ENCODE data around the gene STARD13.

Gene STARD13

DNA sequence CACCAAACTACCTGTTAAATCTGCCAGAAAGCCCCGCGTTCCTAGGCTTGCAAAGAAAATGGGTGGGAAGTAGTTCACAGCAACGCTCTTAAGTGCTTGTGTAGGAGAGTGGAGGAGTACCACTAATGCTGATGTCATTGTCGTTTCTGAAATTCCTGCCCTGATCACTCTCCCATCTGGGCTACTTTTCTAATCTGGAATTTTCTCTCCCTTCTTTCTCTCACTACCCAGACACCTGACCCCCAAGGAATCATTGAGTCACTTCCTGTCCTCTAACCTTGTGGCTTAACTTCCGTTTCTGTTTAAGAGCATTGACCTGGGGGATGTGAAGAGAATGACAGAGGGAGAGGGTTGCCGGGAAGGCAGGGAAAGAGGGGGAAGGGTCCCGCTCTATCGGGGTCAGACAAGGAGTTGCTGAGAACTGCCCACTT is 98.7 kb downstream of the STARD13 start:
- TF ChIP-seq, protein P1, sequence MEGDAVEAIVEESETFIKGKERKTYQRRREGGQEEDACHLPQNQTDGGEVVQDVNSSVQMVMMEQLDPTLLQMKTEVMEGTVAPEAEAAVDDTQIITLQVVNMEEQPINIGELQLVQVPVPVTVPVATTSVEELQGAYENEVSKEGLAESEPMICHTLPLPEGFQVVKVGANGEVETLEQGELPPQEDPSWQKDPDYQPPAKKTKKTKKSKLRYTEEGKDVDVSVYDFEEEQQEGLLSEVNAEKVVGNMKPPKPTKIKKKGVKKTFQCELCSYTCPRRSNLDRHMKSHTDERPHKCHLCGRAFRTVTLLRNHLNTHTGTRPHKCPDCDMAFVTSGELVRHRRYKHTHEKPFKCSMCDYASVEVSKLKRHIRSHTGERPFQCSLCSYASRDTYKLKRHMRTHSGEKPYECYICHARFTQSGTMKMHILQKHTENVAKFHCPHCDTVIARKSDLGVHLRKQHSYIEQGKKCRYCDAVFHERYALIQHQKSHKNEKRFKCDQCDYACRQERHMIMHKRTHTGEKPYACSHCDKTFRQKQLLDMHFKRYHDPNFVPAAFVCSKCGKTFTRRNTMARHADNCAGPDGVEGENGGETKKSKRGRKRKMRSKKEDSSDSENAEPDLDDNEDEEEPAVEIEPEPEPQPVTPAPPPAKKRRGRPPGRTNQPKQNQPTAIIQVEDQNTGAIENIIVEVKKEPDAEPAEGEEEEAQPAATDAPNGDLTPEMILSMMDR (IDR thresholded peaks at IDR 0.05; ENCODE audit: low read depth, low read length): no peak
- DNase-seq (ENCODE audit: extremely low read depth, low read depth): no peak

DNA sequence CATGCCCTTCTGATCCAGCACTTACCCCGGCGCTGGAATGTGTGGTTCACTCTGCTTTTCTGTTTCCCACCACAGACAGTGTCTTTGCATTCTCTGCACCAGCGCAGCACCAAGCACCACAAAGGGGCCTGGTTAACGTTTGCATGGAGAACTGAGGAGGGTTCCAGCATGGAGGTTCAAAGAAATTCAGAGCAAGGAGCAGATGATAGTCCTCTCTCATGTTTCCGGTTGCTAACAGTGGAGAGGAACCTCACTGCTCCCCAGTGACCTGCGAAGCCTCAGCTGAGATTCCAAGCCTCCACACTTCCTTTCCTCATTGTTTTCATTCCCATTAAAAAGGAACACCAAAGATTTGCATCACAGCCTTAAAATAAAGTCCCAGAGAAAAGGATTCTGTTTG is 99.7 kb downstream of the STARD13 start:
- TF ChIP-seq, protein P1 (IDR thresholded peaks at IDR 0.05; ENCODE audit: low read depth, low read length): no peak
- no peak for DNase-seq (ENCODE audit: extremely low read depth, low read depth)

GRCh38 chr13:33184530-33184929 is 101.0 kb downstream of the STARD13 start:
- no peak for DNase-seq (ENCODE audit: extremely low read depth, low read depth)

GRCh38 chr13:33184112-33184490 is 101.5 kb downstream of the STARD13 start:
- no peak for DNase-seq (ENCODE audit: extremely low read depth, low read depth)

More at GRCh38 chr13:33184530-33184929, 101.0 kb downstream of the STARD13 start:
- TF ChIP-seq, protein P1 (IDR thresholded peaks at IDR 0.05; ENCODE audit: low read depth, low read length): no peak

DNA sequence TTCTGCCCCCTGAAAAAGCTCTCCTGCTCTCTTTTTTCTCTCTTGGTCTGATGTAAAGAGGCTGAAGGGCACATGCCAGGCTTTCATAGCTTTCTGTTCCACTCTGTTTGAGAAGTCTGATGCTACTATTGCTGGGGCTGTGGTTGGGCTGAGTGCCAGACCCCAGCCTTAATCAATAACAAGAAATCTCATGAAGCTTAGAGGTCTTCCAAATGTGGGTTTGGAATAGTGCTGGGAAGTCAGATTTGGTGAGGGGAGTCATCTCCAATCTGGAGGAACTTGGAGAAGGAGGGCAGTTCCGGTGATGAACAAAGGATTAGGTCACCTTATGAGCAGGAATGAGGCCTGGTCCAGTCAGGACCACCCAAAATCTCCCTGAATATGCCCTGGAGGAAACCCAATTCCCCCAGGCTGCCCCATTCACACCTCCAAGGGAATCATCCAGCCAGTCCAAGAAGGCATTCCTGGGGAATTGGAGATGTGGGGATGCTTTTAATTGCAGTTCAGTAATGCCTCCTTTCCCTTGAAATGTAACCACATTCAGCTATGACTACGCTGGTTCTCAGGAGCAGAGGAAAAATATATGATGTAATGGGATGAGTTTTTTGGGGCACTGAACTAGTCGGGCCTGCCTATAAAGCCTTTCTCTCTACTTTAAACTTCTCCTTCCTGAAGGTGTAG is 102.0 kb downstream of the STARD13 start:
- TF ChIP-seq, protein P1 (IDR thresholded peaks at IDR 0.05; ENCODE audit: low read depth, low read length): no peak
- no peak for DNase-seq (ENCODE audit: extremely low read depth, low read depth)

More at GRCh38 chr13:33184112-33184490, 101.5 kb downstream of the STARD13 start:
- TF ChIP-seq, protein P1 (IDR thresholded peaks at IDR 0.05; ENCODE audit: low read depth, low read length): no peak

DNA sequence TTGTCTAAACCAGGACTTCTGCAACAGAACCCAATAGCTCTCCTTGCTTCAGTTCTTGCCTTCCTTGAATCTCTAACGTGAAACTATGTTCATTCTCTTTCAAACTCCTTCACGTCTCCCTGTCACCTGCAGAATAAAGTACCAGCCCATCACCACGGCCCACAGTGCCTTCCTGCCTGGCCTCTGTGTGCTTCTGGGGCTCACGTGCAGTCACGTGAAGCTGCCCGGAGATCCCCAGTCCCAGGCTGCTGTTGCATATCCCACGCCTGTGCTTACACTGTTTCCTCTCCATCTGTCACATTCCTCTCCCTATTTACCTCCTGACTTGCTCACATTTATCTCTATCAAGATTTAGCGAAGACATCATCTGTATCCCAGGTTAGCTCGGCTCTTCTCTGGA is 102.8 kb downstream of the STARD13 start:
- TF ChIP-seq, protein P1 (IDR thresholded peaks at IDR 0.05; ENCODE audit: low read depth, low read length): no peak

DNA sequence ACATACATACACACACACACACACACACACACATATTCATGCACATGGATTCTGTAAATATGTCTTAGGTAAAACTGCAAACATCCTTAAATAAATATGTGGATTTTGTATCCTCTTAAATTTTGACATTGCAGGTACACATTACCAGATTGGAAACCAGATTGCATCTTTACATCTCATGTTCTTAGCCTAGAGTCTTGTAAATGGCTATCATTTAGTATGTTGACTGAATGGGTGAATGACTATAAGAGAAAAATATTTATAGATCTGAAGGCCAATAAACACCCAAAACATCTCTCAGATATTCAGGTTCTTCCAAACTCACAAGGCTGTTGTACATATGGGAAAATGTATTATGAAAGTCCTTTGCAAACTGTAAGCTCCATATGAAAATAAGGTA is 104.3 kb downstream of the STARD13 start:
- DNase-seq (ENCODE audit: extremely low read depth, low read depth): no peak
- TF ChIP-seq, protein P1 (IDR thresholded peaks at IDR 0.05; ENCODE audit: low read depth, low read length): no peak

More for the DNA sequence above, 102.8 kb downstream of the STARD13 start:
- DNase-seq (ENCODE audit: extremely low read depth, low read depth): no peak
